HepG2 (cell line): ENCODE results near the gene CLEC19A. TPM values are rescaled to one million over a fixed set of nuclear protein-coding genes. Genes with fewer than 3 reads are reported as not detected.

ENCODE experiments used
- ATAC-seq: fragments of 200-7000 bp; cut with Tn5 transposase; 3 replicates; pipeline ENCODE4 v1.9.1; 2020; ENCODE audit warnings: mild to moderate bottlenecking, moderate library complexity
- BruUV-seq: library from RNA; stranded (reverse); fragments of 400-500 nt; replicated peaks from 2 replicates; lab custom pipeline; 2021; lab: Mats Ljungman, UMichigan
- CTCF ChIA-PET: fragments of 300-600 bp; formaldehyde crosslinking; extraction: SDS; loops from one replicate; lab custom pipeline; 2021; ENCODE audit warnings: low total read pairs, inconsistent platforms, low intra/inter-chr PET ratio; lab: Yijun Ruan, JAX
- POLR2A ChIA-PET: fragments of 350-600 bp; sonication (Branson Sonifier 250); formaldehyde crosslinking; loops from one replicate; lab custom pipeline; 2020; ENCODE audit warnings: antibody characterized with exemption, inconsistent platforms; lab: Yijun Ruan, JAX
- DNase-seq: peaks from one replicate; pipeline ENCODE4 v3.0.0-alpha.2; 2015; ENCODE audit warnings: low spot score
- FAIRE-seq: peaks from 3 replicates; lab custom pipeline; 2011; peaks lifted over from hg19 to GRCh38; lab: Jason Lieb, UNC
- H2AFZ ChIP-seq: one replicate; pipeline ENCODE4 v1.6.1; 2011; ENCODE audit warnings: low read length, inconsistent platforms
- H3K27ac ChIP-seq: fragments of 300-600 bp; 3 replicates; pipeline ENCODE4 v1.8.0; 2011; ENCODE audit warnings: mixed run types, mild to moderate bottlenecking, mixed read lengths, low read length, inconsistent platforms; ENCODE audit not compliant: insufficient read depth; ENCODE audit errors: extremely low read length
- H3K27me3 ChIP-seq, 2 experiments: fragments of 200-600 bp in 1 of 2; 2 replicates in 1 of 2; 3 replicates in 1 of 2; pipeline versions ENCODE4 v1.6.0 to v1.8.0; 2011; ENCODE audit warnings: low read length in 2 of 2, mild to moderate bottlenecking in 2 of 2, moderate library complexity in 2 of 2, inconsistent platforms in 1 of 2; ENCODE audit not compliant: insufficient read depth in 2 of 2, control insufficient read depth in 1 of 2
- H3K36me3 ChIP-seq, 2 experiments: fragments of 200-600 bp in 1 of 2; replicated peaks in 1 of 2; 2 replicates in 1 of 2; 3 replicates in 1 of 2; pipeline versions ENCODE4 v1.5.1 to v1.8.0; 2011; ENCODE audit warnings: low read length in 2 of 2, inconsistent platforms in 1 of 2; ENCODE audit not compliant: insufficient read depth in 2 of 2, control insufficient read depth in 1 of 2
- H3K4me1 ChIP-seq: 2 replicates; pipeline ENCODE4 v1.5.1; 2012; ENCODE audit warnings: low read length, inconsistent platforms; ENCODE audit not compliant: insufficient read depth
- H3K4me2 ChIP-seq: 2 replicates; pipeline ENCODE4 v1.6.0; 2011; ENCODE audit warnings: low read depth, low read length, inconsistent platforms
- H3K4me3 ChIP-seq, 3 experiments: fragments of 200-600 bp in 1 of 3; sonication (generic), shearing (Covaris generic) in 1 of 3; replicated peaks in 1 of 3; 2 replicates each; pipeline ENCODE4 v1.5.1; 2011 to 2016; ENCODE audit warnings: low read length in 3 of 3, inconsistent platforms in 2 of 3, low read depth in 2 of 3, mild to moderate bottlenecking in 2 of 3, control low read depth in 1 of 3, mixed read lengths in 1 of 3; ENCODE audit not compliant: insufficient read depth in 1 of 3
- H3K79me2 ChIP-seq: one replicate; pipeline ENCODE4 v1.6.1; 2011; ENCODE audit warnings: low read length, inconsistent platforms; ENCODE audit not compliant: insufficient read depth
- H3K9ac ChIP-seq: 2 replicates; pipeline ENCODE4 v1.6.0; 2011; ENCODE audit warnings: mild to moderate bottlenecking, low read depth, low read length, inconsistent platforms; ENCODE audit not compliant: insufficient read depth
- H3K9me3 ChIP-seq: 2 replicates; pipeline ENCODE4 v1.5.1; 2012; ENCODE audit warnings: mild to moderate bottlenecking, low read length
- H4K20me1 ChIP-seq: 2 replicates; pipeline ENCODE4 v1.6.0; 2011; ENCODE audit warnings: inconsistent platforms, mild to moderate bottlenecking, low read length, moderate library complexity; ENCODE audit not compliant: insufficient read depth
- MAFF ChIP-seq: IDR thresholded peaks from 2 replicates; pipeline ENCODE4 v1.6.1; 2011; ENCODE audit warnings: low read depth, low read length, improper control_type of control experiment
- MAFK ChIP-seq, 2 experiments: IDR thresholded peaks in 1 of 2; conservative IDR thresholded peaks in 1 of 2; 2 replicates each; pipeline ENCODE4 v1.6.1; 2011; ENCODE audit warnings: improper control_type of control experiment in 2 of 2, low read length in 2 of 2
- ZFAT ChIP-seq: sonication (generic); formaldehyde crosslinking; conservative IDR thresholded peaks from 2 replicates; pipeline ENCODE4 v1.8.1; 2023; ENCODE audit warnings: missing genetic modification reagents, inconsistent platforms
- ZNF20 ChIP-seq: sonication (generic); formaldehyde crosslinking; IDR thresholded peaks from 2 replicates; pipeline ENCODE4 v1.4.0; 2020; ENCODE audit warnings: mild to moderate bottlenecking, moderate library complexity, missing genetic modification reagents
- WGBS: methylation state at CpG from one replicate; pipeline ENCODE4 v1.1.6; 2017; ENCODE audit warnings: low lambda C conversion rate; 5-methylcytosine and 5-hydroxymethylcytosine counted together
- in situ Hi-C: cut with HindIII; loops from 2 replicates; pipeline ENCODE4 v1.10.0; 2017; ENCODE audit warnings: low pct_unique_long_range_greater_than_20kb; ENCODE audit not compliant: extremely low pct_ligation_motif_present
- intact Hi-C: fragments of 100-400 bp; cut with micrococcal nuclease; formaldehyde crosslinking; loops from one replicate; pipeline ENCODE4 v1.10.0; 2022; ENCODE audit not compliant: unreplicated experiment
- polyA plus RNA-seq, 8 experiments: library from polyadenylated mRNA; depleted of rRNA in 3 of 8; stranded (reverse) in 7 of 8; unstranded in 1 of 8; fragments of >200 nt; fragmentation: Illumina TruSeq in 4 of 8; extraction: Trizol in 4 of 8; gene quantifications; 2 replicates each; pipeline versions ENCODE4 v1.2.1 to v1.2.3, GENCODE V29; 2011 to 2016; ENCODE audit warnings: low read depth in 4 of 8, missing spikeins in 1 of 8, mixed read lengths in 1 of 8; ENCODE audit not compliant: insufficient read depth in 1 of 8
- total RNA-seq, 5 experiments: library from RNA; depleted of rRNA; stranded (reverse); fragments of >200 nt; fragmentation: Illumina TruSeq; extraction: Trizol; gene quantifications; 2 replicates each; pipeline ENCODE4 v1.2.3, GENCODE V29; 2016; ENCODE audit warnings: low read depth in 1 of 5

CLEC19A gene
- total and polyA plus RNA-seq, 2 of the 13 experiments (the other 11 are each of a cell fraction or from before 2014, with no cell fraction given) = not detected

DNA sequence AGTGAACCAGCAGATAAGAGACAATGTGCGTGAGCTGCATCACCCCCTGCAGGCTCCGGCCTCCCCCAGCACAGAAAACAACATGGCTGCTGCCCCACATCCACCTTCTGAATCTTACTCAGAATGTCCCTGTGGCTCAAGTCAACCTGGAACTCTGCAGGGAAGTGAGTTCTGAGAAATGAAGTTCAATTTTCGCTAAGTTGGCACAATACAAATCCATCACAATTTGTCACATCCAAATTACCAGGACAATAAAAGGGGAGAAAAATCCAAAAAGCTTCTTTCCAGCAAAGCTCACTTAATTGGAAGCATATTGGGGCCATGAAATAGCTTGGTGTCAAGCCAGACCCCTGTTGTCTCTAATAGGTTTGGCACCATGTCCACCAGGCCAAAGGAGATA lies 38.1 kb downstream of the CLEC19A start:
- in situ Hi-C loops = no loop called here
- no peak for DNase-seq
- Histone ChIP-seq H3K36me3 (no peaks in the 10 kb centered on the region), H3K9me3 (no peaks in the 10 kb centered on the region), H4K20me1 (no peaks in the 10 kb centered on the region), H3K79me2 (no peaks in the 10 kb centered on the region), H3K27ac (no peak overlapping the region), H3K4me3 (no peak overlapping the region), H3K9ac (no peak overlapping the region), H2AFZ (no peak overlapping the region), H3K27me3 (no peaks in the 10 kb centered on the region), H3K4me2 (no peak overlapping the region), H3K4me1 (no peaks in the 10 kb centered on the region)
- no TSS peak for BruUV-seq
- intact Hi-C loops = no loop called here
- ChIA-PET POLR2A (no interaction called here), CTCF (no interaction called here)
- ATAC-seq = no peak
- TF ChIP-seq MAFK (conservative IDR thresholded peaks at IDR 0.05 in 1 of 2, IDR thresholded peaks at IDR 0.05 in 1 of 2; ENCODE audit: low read length in 2 of 2) = peak; percentile 71 to 73; a peak in 3 of 4 replicates
- TF ChIP-seq MAFF = peak; percentile 55
- TF ChIP-seq ZNF20 (CRISPR knock-in tag) = no peak
- WGBS = 1% methylated on average over 3 of the region's 3 CpGs
- no peak for FAIRE-seq

DNA sequence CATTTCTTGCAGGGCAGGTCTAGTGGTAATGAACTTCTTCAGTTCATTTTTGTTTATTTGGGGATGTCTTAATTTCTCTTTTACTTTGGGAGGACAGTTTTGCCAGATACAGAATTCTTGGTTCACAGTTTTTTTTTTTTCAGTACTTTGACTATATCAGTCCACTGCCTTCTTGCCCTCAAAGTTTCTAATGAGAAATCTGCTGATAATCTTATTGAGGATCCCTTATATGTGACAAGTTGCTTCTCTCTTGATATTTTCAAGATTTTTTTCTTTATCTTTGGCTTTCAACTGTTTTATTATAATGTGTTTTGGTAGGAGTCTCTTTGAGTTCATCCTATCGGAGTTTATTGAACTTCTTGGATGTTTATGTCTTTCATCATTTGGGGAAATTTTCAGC lies 42.8 kb downstream of the CLEC19A start:
- no peak for TF ChIP-seq ZFAT
- TF ChIP-seq, all 625 proteins: peak for 0
- Histone ChIP-seq H3K9ac (no peak overlapping the region), H3K4me2 (no peak overlapping the region), H4K20me1 (no peaks in the 10 kb centered on the region), H3K27me3 (no peaks in the 10 kb centered on the region), H3K36me3 (no peaks in the 10 kb centered on the region), H2AFZ (no peak overlapping the region), H3K4me1 (0 out of 2 replicates have a peak, but pooled peaks cover 5% of the 10 kb centered on the region), H3K27ac (no peak overlapping the region), H3K9me3 (no peaks in the 10 kb centered on the region), H3K79me2 (no peaks in the 10 kb centered on the region), H3K4me3 (no peak overlapping the region)
- intact Hi-C loops = no loop called here
- no TSS peak for BruUV-seq
- FAIRE-seq (no peak), ATAC-seq (no peak), DNase-seq (no peak)
- in situ Hi-C loops = no loop called here
- WGBS = 21% methylated on average over 1 of the region's 1 CpG
- CTCF ChIA-PET = no interaction called here
- POLR2A ChIA-PET = no interaction called here
